AG04450 (cell line): Measurements from ENCODE around the gene SH2D3A. TPM values are rescaled to one million over a fixed set of nuclear protein-coding genes. Genes with fewer than 3 reads are reported as not detected.
A peak's percentile ranks its signal among the peaks of the same experiment; 100 is the strongest.

Experiments
- CTCF ChIA-PET: fragments of 300-600, 350-600 bp; formaldehyde crosslinking; extraction: SDS; loops from one replicate; lab custom pipeline; 2022; ENCODE audit warnings: antibody characterized with exemption, inconsistent platforms; lab: Charles Lee
- POLR2A ChIA-PET: fragments of 350-600 bp; formaldehyde crosslinking; extraction: SDS; loops from one replicate; lab custom pipeline; 2021; ENCODE audit warnings: antibody characterized with exemption, inconsistent platforms; lab: Yijun Ruan, JAX
- DNase-seq: peaks from one replicate; pipeline ENCODE4 v3.0.0-alpha.2; 2011; ENCODE audit warnings: low read depth, low spot score
- H3K27ac ChIP-seq: one replicate; pipeline ENCODE4 v1.5.1; 2012; ENCODE audit warnings: low read depth, low read length, control low read depth
- H3K27me3 ChIP-seq: one replicate; pipeline ENCODE4 v1.6.0; 2012; ENCODE audit warnings: low read length; ENCODE audit not compliant: control insufficient read depth, insufficient read depth
- H3K4me3 ChIP-seq: 2 replicates; pipeline ENCODE4 v1.5.1; 2011; ENCODE audit warnings: mild to moderate bottlenecking, low read depth, low read length, control low read depth
- H3K9me3 ChIP-seq: 2 replicates; pipeline ENCODE4 v1.5.1; 2012; ENCODE audit warnings: low read length; ENCODE audit not compliant: control insufficient read depth, insufficient read depth
- polyA plus RNA-seq: library from polyadenylated mRNA; depleted of rRNA; stranded (reverse); fragments of >200 nt; gene quantifications from 2 replicates; pipeline ENCODE4 v1.2.3, GENCODE V29; 2011
- TF ChIP-seq, protein P1 (sequence below): IDR thresholded peaks from 2 replicates; pipeline ENCODE4 v1.5.1; 2011; ENCODE audit warnings: low read depth, low read length, control low read depth, inconsistent platforms

SH2D3A gene
- polyA plus RNA-seq, 1 experiment, result not detected

- CTCF ChIA-PET, result no interaction called here
- Histone ChIP-seq H3K27ac (no peak overlapping the region), H3K9me3 (no peaks in the 10 kb centered on the region), H3K27me3 (peaks cover 4% of the 10 kb centered on the region), H3K4me3 (no peak overlapping the region)
- TF ChIP-seq, protein P1, sequence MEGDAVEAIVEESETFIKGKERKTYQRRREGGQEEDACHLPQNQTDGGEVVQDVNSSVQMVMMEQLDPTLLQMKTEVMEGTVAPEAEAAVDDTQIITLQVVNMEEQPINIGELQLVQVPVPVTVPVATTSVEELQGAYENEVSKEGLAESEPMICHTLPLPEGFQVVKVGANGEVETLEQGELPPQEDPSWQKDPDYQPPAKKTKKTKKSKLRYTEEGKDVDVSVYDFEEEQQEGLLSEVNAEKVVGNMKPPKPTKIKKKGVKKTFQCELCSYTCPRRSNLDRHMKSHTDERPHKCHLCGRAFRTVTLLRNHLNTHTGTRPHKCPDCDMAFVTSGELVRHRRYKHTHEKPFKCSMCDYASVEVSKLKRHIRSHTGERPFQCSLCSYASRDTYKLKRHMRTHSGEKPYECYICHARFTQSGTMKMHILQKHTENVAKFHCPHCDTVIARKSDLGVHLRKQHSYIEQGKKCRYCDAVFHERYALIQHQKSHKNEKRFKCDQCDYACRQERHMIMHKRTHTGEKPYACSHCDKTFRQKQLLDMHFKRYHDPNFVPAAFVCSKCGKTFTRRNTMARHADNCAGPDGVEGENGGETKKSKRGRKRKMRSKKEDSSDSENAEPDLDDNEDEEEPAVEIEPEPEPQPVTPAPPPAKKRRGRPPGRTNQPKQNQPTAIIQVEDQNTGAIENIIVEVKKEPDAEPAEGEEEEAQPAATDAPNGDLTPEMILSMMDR, result no peak
- POLR2A ChIA-PET, result no interaction called here
- no peak for DNase-seq
Measured at GRCh38 chr19:6725513-6726231, 41.6 kb downstream of the SH2D3A start.

DNA sequence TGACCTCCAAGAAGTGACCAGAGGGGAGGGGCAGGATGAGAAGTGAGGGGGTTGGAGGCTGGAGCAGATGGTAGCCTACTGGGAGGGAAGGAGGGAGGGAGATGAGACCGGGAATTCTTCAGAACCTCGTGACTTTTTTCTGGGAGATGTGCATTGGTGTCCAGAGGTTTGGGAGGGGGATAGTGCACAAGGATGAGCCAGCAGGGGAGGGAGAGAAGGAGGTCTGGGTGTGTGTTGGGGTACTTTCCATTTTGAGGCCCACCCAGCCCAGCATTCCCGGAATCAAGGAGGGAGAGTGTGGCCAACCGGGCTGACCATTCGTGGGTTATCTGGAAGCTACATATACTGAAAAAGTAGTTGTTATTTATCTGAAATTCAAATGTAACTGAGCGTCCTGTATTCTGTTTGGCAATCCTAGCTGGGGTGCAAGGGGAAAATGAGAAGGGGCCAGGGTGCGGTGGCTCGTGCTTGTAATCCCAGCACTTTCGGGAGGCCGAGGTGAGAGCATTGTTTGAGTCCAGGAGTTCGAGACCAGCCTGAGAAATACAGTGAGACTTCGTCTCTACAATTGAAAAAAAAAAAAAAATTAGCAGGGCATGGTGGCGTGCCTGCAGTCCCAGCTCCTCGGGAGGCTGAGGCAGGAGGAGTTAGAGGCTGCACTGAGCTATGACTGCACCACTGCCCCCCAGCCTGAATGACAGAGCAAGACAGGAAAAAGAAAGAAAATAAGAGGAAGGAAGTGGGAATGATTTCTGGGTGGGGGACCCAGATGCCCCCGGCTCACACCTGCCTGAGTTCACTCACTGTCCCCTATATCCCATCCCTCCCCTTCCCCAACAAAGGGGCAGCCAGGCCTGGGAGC, 42.4 kb downstream of the SH2D3A start:
- peaks cover 4% of the 10 kb centered on the region for H3K27me3 ChIP-seq
- no peak for DNase-seq
- H3K4me3 ChIP-seq, result no peak overlapping the region
- ChIA-PET POLR2A (no interaction called here), CTCF (no interaction called here)
- TF ChIP-seq, protein P1, result no peak
- H3K27ac ChIP-seq, result no peak overlapping the region
- no peaks in the 10 kb centered on the region for H3K9me3 ChIP-seq

- CTCF ChIA-PET, result interaction anchor here (1.5 kb wide), 1 partner anchor 9 kb away, joined by 3 read pairs; no protein-coding TSS in a partner anchor
- Histone ChIP-seq H3K4me3 (no peak overlapping the region), H3K27me3 (peaks cover 4% of the 10 kb centered on the region), H3K9me3 (peaks cover 5% of the 10 kb centered on the region; the same call in 1 of the 2 replicates), H3K27ac (peak overlapping the region; percentile 2)
- TF ChIP-seq, protein P1, result no peak
- no peak for DNase-seq
- POLR2A ChIA-PET, result interaction anchor here (0.7 kb wide), 1 partner anchor 746 kb away, joined by 9 read pairs; the partner anchor contains the start of gene RANBP3
Measured at GRCh38 chr19:6723738-6724137, 43.5 kb downstream of the SH2D3A start.

DNA sequence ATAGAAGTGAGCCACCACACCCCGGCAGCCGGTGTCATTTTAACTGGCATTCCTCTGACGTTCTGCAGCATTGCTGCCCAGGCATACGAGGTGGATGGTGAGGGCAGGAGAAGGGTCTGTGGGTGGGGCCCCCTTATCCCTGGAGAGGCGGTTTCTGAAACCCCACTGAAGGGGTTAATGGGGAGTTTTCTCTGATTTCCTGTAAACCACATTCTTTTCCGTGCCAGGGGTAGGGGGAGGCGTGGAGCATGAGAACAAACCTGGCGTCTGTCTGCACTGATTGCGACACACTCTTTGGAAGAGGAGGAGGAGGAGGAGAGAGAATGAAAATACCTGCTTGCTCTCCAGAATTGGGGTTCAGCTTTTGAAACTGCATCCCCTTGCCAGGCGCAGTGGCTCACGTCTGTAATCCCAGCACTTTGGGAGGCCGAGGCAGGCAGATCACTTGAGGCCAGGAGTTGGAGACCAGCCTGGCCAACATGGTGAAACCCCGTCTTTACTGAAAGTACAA, 44.1 kb downstream of the SH2D3A start:
- Histone ChIP-seq H3K4me3 (no peak overlapping the region), H3K27me3 (peaks cover 4% of the 10 kb centered on the region), H3K27ac (no peak overlapping the region), H3K9me3 (peaks cover 7% of the 10 kb centered on the region; the same call in 1 of the 2 replicates)
- TF ChIP-seq, protein P1, result no peak
- no peak for DNase-seq
- POLR2A ChIA-PET, result interaction anchor here (0.7 kb wide), 1 partner anchor 745 kb away, joined by 9 read pairs; the partner anchor contains the start of gene RANBP3
- CTCF ChIA-PET, result interaction anchor here (1.5 kb wide), 1 partner anchor 10 kb away, joined by 3 read pairs; no protein-coding TSS in a partner anchor
